Tibial nerve (tissue), 4 donors: ENCODE results near the gene SHLD1. TPM values are rescaled to one million over a fixed set of nuclear protein-coding genes. Genes with fewer than 3 reads are reported as not detected.

Source experiments
- DNase-seq, 2 donors: peaks; one replicate each; pipeline ENCODE4 v3.0.0-alpha.2; 2019; ENCODE audit warnings: low spot score in 2 of 2
- H3K27ac ChIP-seq, 4 donors: fragments of 200-600 bp; sonication (generic) in 3 of 4; one replicate each; pipeline ENCODE4 v1.5.1; 2017 to 2019; ENCODE audit warnings: mild to moderate bottlenecking in 1 of 4
- H3K27me3 ChIP-seq, 2 donors: fragments of 200-600 bp; sonication (generic) in 1 of 2; one replicate each; pipeline versions ENCODE4 v1.5.1 to v1.6.0; 2017 to 2019
- H3K36me3 ChIP-seq, 3 donors: fragments of 200-600 bp; sonication (generic); one replicate each; pipeline ENCODE4 v1.5.1; 2018 to 2019
- H3K4me1 ChIP-seq, 4 donors: fragments of 200-600 bp; sonication (generic) in 3 of 4; one replicate each; pipeline ENCODE4 v1.5.1; 2017 to 2019
- H3K4me3 ChIP-seq, 4 donors: fragments of 200-600 bp; sonication (generic) in 3 of 4; one replicate each; pipeline ENCODE4 v1.5.1; 2017 to 2019; ENCODE audit warnings: mild to moderate bottlenecking in 1 of 4, moderate library complexity in 1 of 4
- H3K9me3 ChIP-seq, 4 donors: fragments of 200-600 bp; sonication (generic) in 3 of 4; one replicate each; pipeline ENCODE4 v1.5.1; 2017 to 2019
- CTCF ChIP-seq, 5 experiments: fragments of 200-600 bp in 3 of 5; fragments of 450-650 bp in 2 of 5; sonication (generic) in 3 of 5; IDR thresholded peaks; one replicate each; pipeline ENCODE4 v1.5.1; 2016 to 2019; ENCODE audit warnings: antibody characterized with exemption in 5 of 5, mild to moderate bottlenecking in 3 of 5, moderate library complexity in 2 of 5
- EP300 ChIP-seq, 2 donors: sonication (generic); formaldehyde crosslinking; IDR thresholded peaks; one replicate each; pipeline ENCODE4 v1.6.1; 2017; ENCODE audit warnings: antibody characterized with exemption in 2 of 2, mild to moderate bottlenecking in 1 of 2
- POLR2A ChIP-seq, 2 donors: fragments of 450-650 bp; IDR thresholded peaks; one replicate each; pipeline ENCODE4 v1.6.1; 2017; ENCODE audit warnings: antibody characterized with exemption in 2 of 2, mild to moderate bottlenecking in 2 of 2, moderate library complexity in 2 of 2
- WGBS, 2 donors: methylation state at CpG; one replicate each; pipeline ENCODE4 v1.1.5; 2018; 5-methylcytosine and 5-hydroxymethylcytosine counted together
- total RNA-seq, 4 donors: library from RNA; depleted of rRNA; stranded (reverse); fragments of >200 nt; gene quantifications; one replicate each; pipeline ENCODE4 v1.1.0, GENCODE V29; 2016

Gene SHLD1
- total RNA-seq, 4 donors from 2014 or later = 2.9 to 5.9 (median 4.0) TPM

- TF ChIP-seq CTCF (IDR thresholded peaks at IDR 0.05) (no peak), EP300 (IDR thresholded peaks at IDR 0.05) (no peak), POLR2A (IDR thresholded peaks at IDR 0.05) (no peak)
- H3K36me3 ChIP-seq = no peaks in the 10 kb centered on the region
- H3K4me1 ChIP-seq = peaks cover 0 to 12% (median 0%) of the 10 kb centered on the region in 4 donors
- DNase-seq = no peak
- no peak overlapping the region for H3K4me3 ChIP-seq
- no peaks in the 10 kb centered on the region for H3K27me3 ChIP-seq
- no peak overlapping the region for H3K27ac ChIP-seq
- H3K9me3 ChIP-seq = no peaks in the 10 kb centered on the region
- WGBS, 2 donors = 87 to 93% methylated on average over 2 of the region's 2 CpGs
Measured at GRCh38 chr20:5842465-5842864, 92.3 kb downstream of the SHLD1 start.

GRCh38 chr20:5843054-5843592 is 92.9 kb downstream of the SHLD1 start:
- Histone ChIP-seq H3K4me3 (no peak overlapping the region), H3K4me1 (peaks cover 0 to 12% (median 0%) of the 10 kb centered on the region in 4 donors), H3K36me3 (no peaks in the 10 kb centered on the region), H3K9me3 (no peaks in the 10 kb centered on the region), H3K27me3 (no peaks in the 10 kb centered on the region), H3K27ac (no peak overlapping the region)
- no peak for DNase-seq
- 53 to 54% methylated on average over 5 of the region's 5 CpGs for WGBS, 2 donors
- TF ChIP-seq CTCF (IDR thresholded peaks at IDR 0.05) (no peak), EP300 (IDR thresholded peaks at IDR 0.05) (no peak), POLR2A (IDR thresholded peaks at IDR 0.05) (no peak)

- H3K27me3 ChIP-seq = no peaks in the 10 kb centered on the region
- WGBS, 2 donors = 77 to 78% methylated on average over 2 of the region's 2 CpGs
- DNase-seq = no peak
- H3K4me3 ChIP-seq = no peak overlapping the region
- H3K9me3 ChIP-seq = no peaks in the 10 kb centered on the region
- TF ChIP-seq POLR2A (IDR thresholded peaks at IDR 0.05) (no peak), EP300 (IDR thresholded peaks at IDR 0.05) (no peak), CTCF (IDR thresholded peaks at IDR 0.05) (no peak)
- H3K36me3 ChIP-seq = no peaks in the 10 kb centered on the region
- H3K27ac ChIP-seq = no peak overlapping the region
- H3K4me1 ChIP-seq = peaks cover 0 to 12% (median 0%) of the 10 kb centered on the region in 4 donors
Measured at GRCh38 chr20:5844063-5844681, 94.0 kb downstream of the SHLD1 start.

GRCh38 chr20:5845681-5846615 is 95.7 kb downstream of the SHLD1 start:
- H3K4me3 ChIP-seq = peak overlapping the region in 1 of 4 donors; percentile 2
- H3K27ac ChIP-seq = peak overlapping the region in 2 of 4 donors; percentile 8 to 23

More at GRCh38 chr20:5845681-5846615, 95.7 kb downstream of the SHLD1 start:
- 42 to 47% methylated on average over 12 of the region's 12 CpGs for WGBS, 2 donors
- no peak for DNase-seq
- Histone ChIP-seq H3K9me3 (no peaks in the 10 kb centered on the region), H3K36me3 (no peaks in the 10 kb centered on the region), H3K4me1 (peaks cover 0 to 12% (median 0%) of the 10 kb centered on the region in 4 donors), H3K27me3 (no peaks in the 10 kb centered on the region)
- TF ChIP-seq EP300 (IDR thresholded peaks at IDR 0.05) = no peak
- TF ChIP-seq CTCF (IDR thresholded peaks at IDR 0.05) = no peak
- no peak for TF ChIP-seq POLR2A (IDR thresholded peaks at IDR 0.05)
